ENCODE measurements around the gene IL1RL1.

IL1RL1 gene

DNA sequence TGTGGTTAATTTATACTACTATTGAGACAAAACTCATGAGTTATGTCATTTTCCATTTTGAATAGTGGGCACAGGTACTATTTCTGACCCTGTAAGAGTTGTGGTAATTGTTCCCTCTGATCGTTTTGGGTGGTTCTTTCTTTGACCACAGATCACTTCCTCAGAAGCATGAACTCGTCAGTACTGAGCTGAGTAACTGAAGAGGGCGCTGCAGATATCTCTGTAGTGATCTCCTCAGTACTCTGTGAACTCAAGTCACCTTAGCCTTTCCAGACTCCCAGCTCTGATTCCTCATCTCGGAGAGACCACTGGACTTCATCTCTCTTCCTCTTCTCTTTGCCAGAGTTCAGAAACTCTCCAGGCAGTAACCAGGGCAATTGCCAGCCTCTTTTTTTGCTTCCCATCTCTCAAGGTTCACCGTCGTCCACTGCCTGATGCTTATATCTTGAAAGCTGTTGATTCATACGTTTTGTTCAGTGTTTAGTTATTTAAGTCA lies 9.4 kb upstream of the IL1RL1 start:
- Histone ChIP-seq H3K4me1 (ENCODE audit: insufficient read depth, low read length, poor library complexity, severe bottlenecking) (peaks cover 45% of the 10 kb centered on the region), H3K9me3 (ENCODE audit: insufficient read depth, low read depth, low read length) (no peaks in the 10 kb centered on the region), H3K36me3 (ENCODE audit: insufficient read depth, low read length) (no peaks in the 10 kb centered on the region), H3K9ac (ENCODE audit: low read depth, low read length, poor library complexity, severe bottlenecking) (no peak overlapping the region), H3K4me3 (ENCODE audit: low read length, poor library complexity, severe bottlenecking) (peak overlapping the region; percentile 33), H3F3A (ENCODE audit: low read depth) (peaks cover 14% of the 10 kb centered on the region; the same call in 1 of the 2 replicates), H4K20me1 (ENCODE audit: insufficient read depth, low read length, poor library complexity, severe bottlenecking) (no peaks in the 10 kb centered on the region), H3K27me3 (ENCODE audit: insufficient read depth, low read length, poor library complexity, severe bottlenecking) (no peaks in the 10 kb centered on the region), H3K79me2 (ENCODE audit: insufficient read depth, low read length) (no peaks in the 10 kb centered on the region), H3K4me2 (ENCODE audit: low read depth, low read length, poor library complexity, severe bottlenecking) (peak overlapping the region; percentile 57), H3K9me2 (replicated peaks; ENCODE audit: low read depth, low read length) (no peaks in the 10 kb centered on the region), H2AFZ (ENCODE audit: low read length) (no peak overlapping the region; the same call in 1 of the 2 replicates)
- TF ChIP-seq, protein P1, sequence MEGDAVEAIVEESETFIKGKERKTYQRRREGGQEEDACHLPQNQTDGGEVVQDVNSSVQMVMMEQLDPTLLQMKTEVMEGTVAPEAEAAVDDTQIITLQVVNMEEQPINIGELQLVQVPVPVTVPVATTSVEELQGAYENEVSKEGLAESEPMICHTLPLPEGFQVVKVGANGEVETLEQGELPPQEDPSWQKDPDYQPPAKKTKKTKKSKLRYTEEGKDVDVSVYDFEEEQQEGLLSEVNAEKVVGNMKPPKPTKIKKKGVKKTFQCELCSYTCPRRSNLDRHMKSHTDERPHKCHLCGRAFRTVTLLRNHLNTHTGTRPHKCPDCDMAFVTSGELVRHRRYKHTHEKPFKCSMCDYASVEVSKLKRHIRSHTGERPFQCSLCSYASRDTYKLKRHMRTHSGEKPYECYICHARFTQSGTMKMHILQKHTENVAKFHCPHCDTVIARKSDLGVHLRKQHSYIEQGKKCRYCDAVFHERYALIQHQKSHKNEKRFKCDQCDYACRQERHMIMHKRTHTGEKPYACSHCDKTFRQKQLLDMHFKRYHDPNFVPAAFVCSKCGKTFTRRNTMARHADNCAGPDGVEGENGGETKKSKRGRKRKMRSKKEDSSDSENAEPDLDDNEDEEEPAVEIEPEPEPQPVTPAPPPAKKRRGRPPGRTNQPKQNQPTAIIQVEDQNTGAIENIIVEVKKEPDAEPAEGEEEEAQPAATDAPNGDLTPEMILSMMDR (conservative IDR thresholded peaks at IDR 0.05; ENCODE audit: low read length) = peak; percentile 84
- no peak for TF ChIP-seq EZH2phosphoT487 (IDR thresholded peaks at IDR 0.05; ENCODE audit: borderline replicate concordance)

DNA sequence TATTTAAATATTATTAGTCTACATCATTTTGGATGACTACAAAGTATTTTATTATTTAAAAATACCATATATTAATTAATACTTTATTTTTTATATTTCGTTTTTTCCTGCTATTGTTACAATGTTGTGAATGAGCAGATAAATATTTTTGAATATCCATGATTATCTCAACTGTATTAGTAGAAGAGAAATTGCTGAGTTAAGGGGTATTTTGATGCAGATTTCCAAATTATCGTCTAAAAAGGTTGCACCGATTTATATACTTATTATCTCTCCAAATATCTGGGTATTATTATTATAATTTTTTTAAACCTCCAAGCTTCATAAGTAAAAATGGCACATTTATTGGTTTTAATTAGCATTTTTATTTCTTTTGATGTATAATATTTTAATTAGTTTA lies 8.9 kb upstream of the IL1RL1 start:
- peaks cover 15% of the 10 kb centered on the region; the same call in 1 of the 2 replicates for H3F3A ChIP-seq (ENCODE audit: low read depth)
- no peaks in the 10 kb centered on the region for H3K36me3 ChIP-seq (ENCODE audit: insufficient read depth, low read length)
- H3K9me2 ChIP-seq (replicated peaks; ENCODE audit: low read depth, low read length) = no peaks in the 10 kb centered on the region
- TF ChIP-seq EZH2phosphoT487 (IDR thresholded peaks at IDR 0.05; ENCODE audit: borderline replicate concordance) = no peak
- TF ChIP-seq, protein P1 (conservative IDR thresholded peaks at IDR 0.05; ENCODE audit: low read length) = no peak
- no peaks in the 10 kb centered on the region for H3K9me3 ChIP-seq (ENCODE audit: insufficient read depth, low read depth, low read length)
- no peak overlapping the region for H2AFZ ChIP-seq (ENCODE audit: low read length)
- no peaks in the 10 kb centered on the region for H3K79me2 ChIP-seq (ENCODE audit: insufficient read depth, low read length)
- peaks cover 46% of the 10 kb centered on the region for H3K4me1 ChIP-seq (ENCODE audit: insufficient read depth, low read length, poor library complexity, severe bottlenecking)
- H4K20me1 ChIP-seq (ENCODE audit: insufficient read depth, low read length, poor library complexity, severe bottlenecking) = no peaks in the 10 kb centered on the region
- H3K4me3 ChIP-seq (ENCODE audit: low read length, poor library complexity, severe bottlenecking) = no peak overlapping the region
- H3K4me2 ChIP-seq (ENCODE audit: low read depth, low read length, poor library complexity, severe bottlenecking) = peak overlapping the region; percentile 57
- H3K9ac ChIP-seq (ENCODE audit: low read depth, low read length, poor library complexity, severe bottlenecking) = no peak overlapping the region
- H3K27me3 ChIP-seq (ENCODE audit: insufficient read depth, low read length, poor library complexity, severe bottlenecking) = no peaks in the 10 kb centered on the region

DNA sequence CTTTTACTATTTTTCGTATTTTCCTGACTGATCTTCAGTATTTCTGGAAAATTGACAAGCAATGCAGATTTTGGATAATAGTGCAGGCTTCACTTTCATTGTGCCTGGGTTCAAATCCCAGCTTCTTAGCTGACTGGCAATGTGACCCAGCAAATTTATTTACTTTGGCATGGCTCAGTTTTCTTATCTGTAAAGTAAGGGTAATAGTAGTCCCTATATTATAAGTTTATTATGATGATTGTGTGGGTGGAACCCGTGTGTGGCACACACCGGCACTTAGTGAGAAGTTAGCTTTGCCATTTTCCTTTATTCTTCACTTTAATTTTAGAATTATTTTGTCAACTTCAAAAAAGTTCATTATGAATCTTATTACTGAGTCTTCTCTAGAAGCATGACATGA lies 7.8 kb upstream of the IL1RL1 start:
- H3K9me3 ChIP-seq (ENCODE audit: insufficient read depth, low read depth, low read length) = no peaks in the 10 kb centered on the region
- H3K36me3 ChIP-seq (ENCODE audit: insufficient read depth, low read length) = no peaks in the 10 kb centered on the region
- TF ChIP-seq EZH2phosphoT487 (IDR thresholded peaks at IDR 0.05; ENCODE audit: borderline replicate concordance) = no peak
- TF ChIP-seq, protein P1 (conservative IDR thresholded peaks at IDR 0.05; ENCODE audit: low read length) = no peak
- peaks cover 15% of the 10 kb centered on the region; the same call in 1 of the 2 replicates for H3F3A ChIP-seq (ENCODE audit: low read depth)
- H3K4me1 ChIP-seq (ENCODE audit: insufficient read depth, low read length, poor library complexity, severe bottlenecking) = peaks cover 51% of the 10 kb centered on the region
- H3K4me3 ChIP-seq (ENCODE audit: low read length, poor library complexity, severe bottlenecking) = no peak overlapping the region
- H3K4me2 ChIP-seq (ENCODE audit: low read depth, low read length, poor library complexity, severe bottlenecking) = peak overlapping the region; percentile 71
- H3K27me3 ChIP-seq (ENCODE audit: insufficient read depth, low read length, poor library complexity, severe bottlenecking) = no peaks in the 10 kb centered on the region
- H2AFZ ChIP-seq (ENCODE audit: low read length) = no peak overlapping the region
- no peaks in the 10 kb centered on the region for H3K79me2 ChIP-seq (ENCODE audit: insufficient read depth, low read length)
- no peaks in the 10 kb centered on the region for H3K9me2 ChIP-seq (replicated peaks; ENCODE audit: low read depth, low read length)
- H3K9ac ChIP-seq (ENCODE audit: low read depth, low read length, poor library complexity, severe bottlenecking) = peak overlapping the region; percentile 4
- H4K20me1 ChIP-seq (ENCODE audit: insufficient read depth, low read length, poor library complexity, severe bottlenecking) = no peaks in the 10 kb centered on the region

Measured in Loucy (cell line).